ENCODE data around the gene ENSA.

Gene ENSA

GRCh38 chr1:150578272-150579109 is 50.9 kb downstream of the ENSA start:
- peaks cover 24% of the 10 kb centered on the region for H3K36me3 ChIP-seq (ENCODE audit: control insufficient read depth, insufficient read depth, low read length)
- TF ChIP-seq CTCF (IDR thresholded peaks at IDR 0.05; ENCODE audit: insufficient read depth, low read length, poor library complexity, severe bottlenecking), result no peak
- peak; percentile 55 for DNase-seq (ENCODE audit: extremely low read depth, insufficient read length)
- H3K27me3 ChIP-seq (replicated peaks; ENCODE audit: control insufficient read depth, insufficient read depth, low read length), result no peaks in the 10 kb centered on the region
- H3K4me3 ChIP-seq (replicated peaks; ENCODE audit: low read depth, low read length), result peak overlapping the region; percentile 100

GRCh38 chr1:150577557-150578271 is 51.7 kb downstream of the ENSA start:
- Histone ChIP-seq H3K4me3 (replicated peaks; ENCODE audit: low read depth, low read length) (peak overlapping the region; percentile 100), H3K36me3 (ENCODE audit: control insufficient read depth, insufficient read depth, low read length) (peaks cover 26% of the 10 kb centered on the region), H3K27me3 (replicated peaks; ENCODE audit: control insufficient read depth, insufficient read depth, low read length) (no peaks in the 10 kb centered on the region)
- no peak for TF ChIP-seq CTCF (IDR thresholded peaks at IDR 0.05; ENCODE audit: insufficient read depth, low read length, poor library complexity, severe bottlenecking)
- no peak for DNase-seq (ENCODE audit: extremely low read depth, insufficient read length)

GRCh38 chr1:150576794-150577556 is 52.4 kb downstream of the ENSA start:
- no peak for DNase-seq (ENCODE audit: extremely low read depth, insufficient read length)
- Histone ChIP-seq H3K27me3 (replicated peaks; ENCODE audit: control insufficient read depth, insufficient read depth, low read length) (no peaks in the 10 kb centered on the region), H3K4me3 (replicated peaks; ENCODE audit: low read depth, low read length) (peak overlapping the region; percentile 100), H3K36me3 (ENCODE audit: control insufficient read depth, insufficient read depth, low read length) (peaks cover 26% of the 10 kb centered on the region)
- TF ChIP-seq CTCF (IDR thresholded peaks at IDR 0.05; ENCODE audit: insufficient read depth, low read length, poor library complexity, severe bottlenecking), result no peak

GRCh38 chr1:150576367-150576711 is 53.1 kb downstream of the ENSA start:
- peak overlapping the region; percentile 100 for H3K4me3 ChIP-seq (replicated peaks; ENCODE audit: low read depth, low read length)
- no peak for TF ChIP-seq CTCF (IDR thresholded peaks at IDR 0.05; ENCODE audit: insufficient read depth, low read length, poor library complexity, severe bottlenecking)

GRCh38 chr1:150575518-150576366 is 53.7 kb downstream of the ENSA start:
- Histone ChIP-seq H3K27me3 (replicated peaks; ENCODE audit: control insufficient read depth, insufficient read depth, low read length) (no peaks in the 10 kb centered on the region), H3K36me3 (ENCODE audit: control insufficient read depth, insufficient read depth, low read length) (peaks cover 26% of the 10 kb centered on the region), H3K4me3 (replicated peaks; ENCODE audit: low read depth, low read length) (peak overlapping the region; percentile 100)
- no peak for TF ChIP-seq CTCF (IDR thresholded peaks at IDR 0.05; ENCODE audit: insufficient read depth, low read length, poor library complexity, severe bottlenecking)
- no peak for DNase-seq (ENCODE audit: extremely low read depth, insufficient read length)

More at GRCh38 chr1:150576367-150576711, 53.1 kb downstream of the ENSA start:
- Histone ChIP-seq H3K27me3 (replicated peaks; ENCODE audit: control insufficient read depth, insufficient read depth, low read length) (no peaks in the 10 kb centered on the region), H3K36me3 (ENCODE audit: control insufficient read depth, insufficient read depth, low read length) (peaks cover 26% of the 10 kb centered on the region)
- no peak for DNase-seq (ENCODE audit: extremely low read depth, insufficient read length)

All from GM06990 (cell line).